ENCODE results near the gene DAB1.

The DAB1 gene

GRCh38 chr1:57091642-57092041 is 332.2 kb downstream of the DAB1 start:
- H3K4me3 ChIP-seq (ENCODE audit: low read depth, low read length), result no peak overlapping the region
- TF ChIP-seq ZSCAN16 (tag by site-specific recombination; IDR thresholded peaks at IDR 0.05) (no peak), GLIS1 (tag by site-specific recombination; IDR thresholded peaks at IDR 0.05) (no peak), ZNF791 (tag by site-specific recombination; IDR thresholded peaks at IDR 0.05) (no peak)
- CTCF ChIA-PET, result interaction anchor here (0.7 to 0.9 kb wide), 2 partner anchors 75 to 104 kb away, joined by 3 read pairs; no protein-coding TSS in a partner anchor
- no peaks in the 10 kb centered on the region for H3K4me1 ChIP-seq (ENCODE audit: control insufficient read depth, insufficient read depth, low read length)
- H3K27ac ChIP-seq (ENCODE audit: extremely low read depth, low read depth, low read length), result no peak overlapping the region
- H3K36me3 ChIP-seq (ENCODE audit: control insufficient read depth in 2 of 2, insufficient read depth in 1 of 2, low read length in 2 of 2), result no peaks in the 10 kb centered on the region
- POLR2A ChIA-PET, result no interaction called here
- no peaks in the 10 kb centered on the region for H3K9me3 ChIP-seq (ENCODE audit: control insufficient read depth, insufficient read depth, low read depth, low read length)

- ChIA-PET POLR2A (no interaction called here), CTCF (no interaction called here)
- H3K4me3 ChIP-seq (ENCODE audit: low read depth, low read length), result no peak overlapping the region
- no peaks in the 10 kb centered on the region for H3K36me3 ChIP-seq (ENCODE audit: control insufficient read depth in 2 of 2, insufficient read depth in 1 of 2, low read length in 2 of 2)
- H3K27ac ChIP-seq (ENCODE audit: extremely low read depth, low read depth, low read length), result no peak overlapping the region
- TF ChIP-seq ZNF560 (tag by site-specific recombination; IDR thresholded peaks at IDR 0.05; ENCODE audit: borderline replicate concordance) (no peak), ZNF561 (tag by site-specific recombination; IDR thresholded peaks at IDR 0.05; ENCODE audit: borderline replicate concordance) (no peak), ZNF76 (tag by site-specific recombination; IDR thresholded peaks at IDR 0.05; ENCODE audit: borderline replicate concordance, low read depth) (no peak), GLIS2 (tag by site-specific recombination; IDR thresholded peaks at IDR 0.05) (no peak), ZNF677 (tag by site-specific recombination; IDR thresholded peaks at IDR 0.05) (no peak), ELK4 (IDR thresholded peaks at IDR 0.05; ENCODE audit: borderline replicate concordance, low read depth, low read length) (no peak), ZNF366 (tag by site-specific recombination; conservative IDR thresholded peaks at IDR 0.05) (no peak), SP3 (tag by site-specific recombination; IDR thresholded peaks at IDR 0.05) (no peak), GFI1B (tag by site-specific recombination; IDR thresholded peaks at IDR 0.05) (no peak), ZNF544 (tag by site-specific recombination; IDR thresholded peaks at IDR 0.05) (no peak), ZNF610 (tag by site-specific recombination; IDR thresholded peaks at IDR 0.05; ENCODE audit: borderline replicate concordance) (no peak), ZBTB1 (tag by site-specific recombination; IDR thresholded peaks at IDR 0.05) (no peak), ZNF211 (tag by site-specific recombination; IDR thresholded peaks at IDR 0.05; ENCODE audit: low read depth) (no peak)
- TF ChIP-seq, protein P1, sequence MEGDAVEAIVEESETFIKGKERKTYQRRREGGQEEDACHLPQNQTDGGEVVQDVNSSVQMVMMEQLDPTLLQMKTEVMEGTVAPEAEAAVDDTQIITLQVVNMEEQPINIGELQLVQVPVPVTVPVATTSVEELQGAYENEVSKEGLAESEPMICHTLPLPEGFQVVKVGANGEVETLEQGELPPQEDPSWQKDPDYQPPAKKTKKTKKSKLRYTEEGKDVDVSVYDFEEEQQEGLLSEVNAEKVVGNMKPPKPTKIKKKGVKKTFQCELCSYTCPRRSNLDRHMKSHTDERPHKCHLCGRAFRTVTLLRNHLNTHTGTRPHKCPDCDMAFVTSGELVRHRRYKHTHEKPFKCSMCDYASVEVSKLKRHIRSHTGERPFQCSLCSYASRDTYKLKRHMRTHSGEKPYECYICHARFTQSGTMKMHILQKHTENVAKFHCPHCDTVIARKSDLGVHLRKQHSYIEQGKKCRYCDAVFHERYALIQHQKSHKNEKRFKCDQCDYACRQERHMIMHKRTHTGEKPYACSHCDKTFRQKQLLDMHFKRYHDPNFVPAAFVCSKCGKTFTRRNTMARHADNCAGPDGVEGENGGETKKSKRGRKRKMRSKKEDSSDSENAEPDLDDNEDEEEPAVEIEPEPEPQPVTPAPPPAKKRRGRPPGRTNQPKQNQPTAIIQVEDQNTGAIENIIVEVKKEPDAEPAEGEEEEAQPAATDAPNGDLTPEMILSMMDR (tag by site-specific recombination; IDR thresholded peaks at IDR 0.05), result no peak
- no peaks in the 10 kb centered on the region for H3K9me3 ChIP-seq (ENCODE audit: control insufficient read depth, insufficient read depth, low read depth, low read length)
- H3K4me1 ChIP-seq (ENCODE audit: control insufficient read depth, insufficient read depth, low read length), result no peaks in the 10 kb centered on the region
Observed at GRCh38 chr1:57089855-57090254, 334.0 kb downstream of the DAB1 start.

GRCh38 chr1:57089221-57089620 is 334.6 kb downstream of the DAB1 start:
- no peak overlapping the region for H3K4me3 ChIP-seq (ENCODE audit: low read depth, low read length)
- POLR2A ChIA-PET, result no interaction called here
- no peak overlapping the region for H3K27ac ChIP-seq (ENCODE audit: extremely low read depth, low read depth, low read length)
- H3K9me3 ChIP-seq (ENCODE audit: control insufficient read depth, insufficient read depth, low read depth, low read length), result no peaks in the 10 kb centered on the region
- no peaks in the 10 kb centered on the region for H3K36me3 ChIP-seq (ENCODE audit: control insufficient read depth in 2 of 2, insufficient read depth in 1 of 2, low read length in 2 of 2)
- CTCF ChIA-PET, result no interaction called here
- no peaks in the 10 kb centered on the region for H3K4me1 ChIP-seq (ENCODE audit: control insufficient read depth, insufficient read depth, low read length)
- no peak for TF ChIP-seq ZBTB1 (tag by site-specific recombination; IDR thresholded peaks at IDR 0.05)
- no peak for TF ChIP-seq HOXD13 (CRISPR knock-in tag; IDR thresholded peaks at IDR 0.05; ENCODE audit: borderline replicate concordance)
- no peak for TF ChIP-seq FEZF1 (tag by site-specific recombination; IDR thresholded peaks at IDR 0.05)
- TF ChIP-seq ZNF639 (tag by site-specific recombination; IDR thresholded peaks at IDR 0.05), result no peak
- TF ChIP-seq ZNF621 (tag by site-specific recombination; IDR thresholded peaks at IDR 0.05), result no peak
- TF ChIP-seq ZNF121 (tag by site-specific recombination; IDR thresholded peaks at IDR 0.05), result no peak
- no peak for TF ChIP-seq ZNF791 (tag by site-specific recombination; IDR thresholded peaks at IDR 0.05)
- TF ChIP-seq ZNF302 (tag by site-specific recombination; IDR thresholded peaks at IDR 0.05; ENCODE audit: low read depth), result no peak
- no peak for TF ChIP-seq ZNF449 (tag by site-specific recombination; IDR thresholded peaks at IDR 0.05)
- TF ChIP-seq ZNF366 (tag by site-specific recombination; conservative IDR thresholded peaks at IDR 0.05), result no peak
- TF ChIP-seq ZNF175 (tag by site-specific recombination; IDR thresholded peaks at IDR 0.05), result no peak
- no peak for TF ChIP-seq IKZF3 (tag by site-specific recombination; IDR thresholded peaks at IDR 0.05)
- TF ChIP-seq GFI1B (tag by site-specific recombination; IDR thresholded peaks at IDR 0.05), result no peak
- no peak for TF ChIP-seq BCL11B (tag by site-specific recombination; IDR thresholded peaks at IDR 0.05; ENCODE audit: low read depth)
- TF ChIP-seq REPIN1 (tag by site-specific recombination; IDR thresholded peaks at IDR 0.05; ENCODE audit: low read depth), result no peak
